IPS-18a (cell line): ENCODE results near the gene IQCC.

Source experiments
- H3K27ac ChIP-seq: one replicate; pipeline ENCODE4 v1.5.1; 2013; ENCODE audit warnings: low read length
- H3K27me3 ChIP-seq: one replicate; pipeline ENCODE4 v1.6.1; 2013; ENCODE audit warnings: mild to moderate bottlenecking, low read length; ENCODE audit not compliant: control insufficient read depth, insufficient read depth
- H3K36me3 ChIP-seq: one replicate; pipeline ENCODE4 v1.6.1; 2013; ENCODE audit warnings: low read depth, low read length; ENCODE audit not compliant: control insufficient read depth
- H3K4me1 ChIP-seq: one replicate; pipeline ENCODE4 v1.6.1; 2013; ENCODE audit warnings: low read depth, low read length; ENCODE audit not compliant: control insufficient read depth
- H3K4me3 ChIP-seq: one replicate; pipeline ENCODE4 v1.5.1; 2013; ENCODE audit warnings: low read length
- H3K9ac ChIP-seq: one replicate; pipeline ENCODE4 v1.6.1; 2013; ENCODE audit warnings: mild to moderate bottlenecking, low read length, moderate library complexity
- H3K9me3 ChIP-seq: one replicate; pipeline ENCODE4 v1.6.1; 2013; ENCODE audit warnings: low read depth, low read length; ENCODE audit not compliant: control insufficient read depth

Gene IQCC

GRCh38 chr1:32255072-32256071 is 49.9 kb downstream of the IQCC start:
- H3K27ac ChIP-seq: no peak overlapping the region
- H3K27me3 ChIP-seq: no peaks in the 10 kb centered on the region
- H3K36me3 ChIP-seq: no peaks in the 10 kb centered on the region
- H3K9me3 ChIP-seq: no peaks in the 10 kb centered on the region
- no peak overlapping the region for H3K4me3 ChIP-seq
- H3K4me1 ChIP-seq: no peaks in the 10 kb centered on the region
- H3K9ac ChIP-seq: no peak overlapping the region

GRCh38 chr1:32256473-32257226 is 51.2 kb downstream of the IQCC start:
- H3K4me3 ChIP-seq: no peak overlapping the region

GRCh38 chr1:32257227-32257508 is 51.7 kb downstream of the IQCC start:
- Histone ChIP-seq H3K27ac (no peak overlapping the region), H3K9me3 (no peaks in the 10 kb centered on the region), H3K4me3 (no peak overlapping the region), H3K4me1 (no peaks in the 10 kb centered on the region), H3K27me3 (no peaks in the 10 kb centered on the region), H3K9ac (no peak overlapping the region), H3K36me3 (no peaks in the 10 kb centered on the region)

More at GRCh38 chr1:32256473-32257226, 51.2 kb downstream of the IQCC start:
- no peaks in the 10 kb centered on the region for H3K4me1 ChIP-seq
- no peak overlapping the region for H3K27ac ChIP-seq
- H3K9me3 ChIP-seq: no peaks in the 10 kb centered on the region
- H3K9ac ChIP-seq: no peak overlapping the region
- no peaks in the 10 kb centered on the region for H3K27me3 ChIP-seq
- no peaks in the 10 kb centered on the region for H3K36me3 ChIP-seq
